ENCODE results near the gene FOLR3. TPM values are rescaled to one million over a fixed set of nuclear protein-coding genes. Genes with fewer than 3 reads are reported as not detected.

Gene FOLR3
- total RNA-seq, 1 experiment from 2014 or later, result not detected

DNA sequence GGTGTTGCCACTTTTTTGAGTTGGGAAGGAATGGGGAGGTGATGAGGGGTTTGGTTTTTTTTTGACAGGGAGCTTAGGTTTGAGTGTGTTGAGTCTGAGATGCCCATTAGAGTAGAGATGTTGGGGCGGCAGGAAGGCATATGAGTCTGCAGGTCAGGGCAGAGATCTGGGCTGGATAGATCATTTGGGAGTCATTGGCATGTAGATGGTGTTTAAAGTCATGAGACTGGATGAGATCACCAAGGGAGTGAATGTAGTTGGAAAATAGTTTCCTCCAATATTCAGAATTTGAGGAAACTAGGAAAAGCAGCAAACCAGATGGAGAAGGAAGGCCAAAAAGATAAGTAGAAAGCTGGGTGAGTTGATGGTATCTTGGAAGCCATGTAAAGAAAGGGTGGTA, 21.0 kb upstream of the FOLR3 start:
- intact Hi-C loops (cut with micrococcal nuclease), result loop anchor here (10.0 kb wide), 1 partner anchor 320 kb away; the partner anchor contains the start of gene CLPB
- no peaks in the 10 kb centered on the region for H3K9me2 ChIP-seq (ENCODE audit: insufficient read depth)
- H3K4me2 ChIP-seq (ENCODE audit: low read length), result no peak overlapping the region
- TF ChIP-seq POLR2AphosphoS5 (IDR thresholded peaks at IDR 0.05; ENCODE audit: low read depth, low read length) (no peak), MAX (IDR thresholded peaks at IDR 0.05) (no peak), CBX3 (IDR thresholded peaks at IDR 0.05; ENCODE audit: low read depth) (no peak), SIN3A (IDR thresholded peaks at IDR 0.05; ENCODE audit: low read depth) (no peak), CEBPB (IDR thresholded peaks at IDR 0.05; ENCODE audit: low read depth) (no peak)
- H2AFZ ChIP-seq (ENCODE audit: low read depth, low read length, poor library complexity, severe bottlenecking), result no peak overlapping the region
- H3K79me2 ChIP-seq (ENCODE audit: insufficient read depth, low read length), result no peaks in the 10 kb centered on the region
- no peak overlapping the region for H3K9ac ChIP-seq (ENCODE audit: low read length)
- H3K4me1 ChIP-seq (ENCODE audit: control insufficient read depth in 1 of 2, insufficient read depth in 2 of 2, low read length in 2 of 2), result peaks cover 4 to 20% of the 10 kb centered on the region in 2 experiments; a peak in 3 of 4 replicates
- ChIA-PET CTCF (no interaction called here), POLR2A (no interaction called here), RAD21 (ENCODE audit: low non-redundant PET in 1 of 2, low total read pairs in 2 of 2, uncharacterized antibody in 2 of 2, unreplicated experiment in 2 of 2) (no interaction called here)
- BruUV-seq (replicated peaks), result no TSS peak
- ATAC-seq (no peak), DNase-seq (ENCODE audit: low read depth, low spot score) (no peak)
- H3K27me3 ChIP-seq (ENCODE audit: insufficient read depth, low read length), result no peaks in the 10 kb centered on the region
- H3K4me3 ChIP-seq (replicated peaks in 1 of 2; ENCODE audit: low read depth in 1 of 2, low read length in 2 of 2), result no peak overlapping the region
- no peaks in the 10 kb centered on the region for H3K9me3 ChIP-seq (ENCODE audit: control insufficient read depth in 1 of 2, insufficient read depth in 1 of 2, low read depth in 1 of 2, low read length in 2 of 2)
- H4K20me1 ChIP-seq (ENCODE audit: insufficient read depth), result no peaks in the 10 kb centered on the region
- no peak overlapping the region for H3K27ac ChIP-seq (ENCODE audit: low read depth, low read length)
- no peaks in the 10 kb centered on the region for H3K36me3 ChIP-seq (ENCODE audit: control insufficient read depth in 1 of 2, insufficient read depth in 2 of 2, low read length in 2 of 2)

- no peaks in the 10 kb centered on the region for H3K36me3 ChIP-seq (ENCODE audit: control insufficient read depth in 1 of 2, insufficient read depth in 2 of 2, low read length in 2 of 2)
- H3K27ac ChIP-seq (ENCODE audit: low read depth, low read length), result no peak overlapping the region
- RAD21 ChIA-PET (ENCODE audit: low non-redundant PET in 1 of 2, low total read pairs in 2 of 2, uncharacterized antibody in 2 of 2, unreplicated experiment in 2 of 2), result no interaction called here
- H2AFZ ChIP-seq (ENCODE audit: low read depth, low read length, poor library complexity, severe bottlenecking), result no peak overlapping the region
- no TSS peak for BruUV-seq (replicated peaks)
- H3K4me2 ChIP-seq (ENCODE audit: low read length), result no peak overlapping the region
- H3K27me3 ChIP-seq (ENCODE audit: insufficient read depth, low read length), result no peaks in the 10 kb centered on the region
- no peaks in the 10 kb centered on the region for H4K20me1 ChIP-seq (ENCODE audit: insufficient read depth)
- DNase-seq (ENCODE audit: low read depth, low spot score) (no peak), ATAC-seq (no peak)
- no peaks in the 10 kb centered on the region for H3K9me3 ChIP-seq (ENCODE audit: control insufficient read depth in 1 of 2, insufficient read depth in 1 of 2, low read depth in 1 of 2, low read length in 2 of 2)
- intact Hi-C loops (cut with micrococcal nuclease), result loop anchor here (10.0 kb wide), 1 partner anchor 319 kb away; the partner anchor contains the start of gene CLPB
- H3K9me2 ChIP-seq (ENCODE audit: insufficient read depth), result no peaks in the 10 kb centered on the region
- H3K79me2 ChIP-seq (ENCODE audit: insufficient read depth, low read length), result no peaks in the 10 kb centered on the region
- CTCF ChIA-PET, result no interaction called here
- H3K4me1 ChIP-seq (ENCODE audit: control insufficient read depth in 1 of 2, insufficient read depth in 2 of 2, low read length in 2 of 2), result peaks cover 4 to 17% of the 10 kb centered on the region in 2 experiments; a peak in 3 of 4 replicates
- TF ChIP-seq POLR2AphosphoS5 (IDR thresholded peaks at IDR 0.05; ENCODE audit: low read depth, low read length), result no peak
- TF ChIP-seq ELF1 (IDR thresholded peaks at IDR 0.05; ENCODE audit: borderline replicate concordance, low read depth), result no peak
- no peak for TF ChIP-seq RAD21 (IDR thresholded peaks at IDR 0.05; ENCODE audit: low read depth)
- TF ChIP-seq SRF (IDR thresholded peaks at IDR 0.05; ENCODE audit: low read depth), result no peak
- no peak for TF ChIP-seq EZH2phosphoT487 (IDR thresholded peaks at IDR 0.05; ENCODE audit: borderline replicate concordance)
- TF ChIP-seq, protein P1, sequence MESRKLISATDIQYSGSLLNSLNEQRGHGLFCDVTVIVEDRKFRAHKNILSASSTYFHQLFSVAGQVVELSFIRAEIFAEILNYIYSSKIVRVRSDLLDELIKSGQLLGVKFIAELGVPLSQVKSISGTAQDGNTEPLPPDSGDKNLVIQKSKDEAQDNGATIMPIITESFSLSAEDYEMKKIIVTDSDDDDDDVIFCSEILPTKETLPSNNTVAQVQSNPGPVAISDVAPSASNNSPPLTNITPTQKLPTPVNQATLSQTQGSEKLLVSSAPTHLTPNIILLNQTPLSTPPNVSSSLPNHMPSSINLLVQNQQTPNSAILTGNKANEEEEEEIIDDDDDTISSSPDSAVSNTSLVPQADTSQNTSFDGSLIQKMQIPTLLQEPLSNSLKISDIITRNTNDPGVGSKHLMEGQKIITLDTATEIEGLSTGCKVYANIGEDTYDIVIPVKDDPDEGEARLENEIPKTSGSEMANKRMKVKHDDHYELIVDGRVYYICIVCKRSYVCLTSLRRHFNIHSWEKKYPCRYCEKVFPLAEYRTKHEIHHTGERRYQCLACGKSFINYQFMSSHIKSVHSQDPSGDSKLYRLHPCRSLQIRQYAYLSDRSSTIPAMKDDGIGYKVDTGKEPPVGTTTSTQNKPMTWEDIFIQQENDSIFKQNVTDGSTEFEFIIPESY (IDR thresholded peaks at IDR 0.05; ENCODE audit: extremely low read depth, insufficient replicate concordance, low read length), result no peak
- H3K4me3 ChIP-seq (replicated peaks in 1 of 2; ENCODE audit: low read depth in 1 of 2, low read length in 2 of 2), result no peak overlapping the region
- POLR2A ChIA-PET, result no interaction called here
- H3K9ac ChIP-seq (ENCODE audit: low read length), result no peak overlapping the region
Measured at GRCh38 chr11:72116019-72116755, 19.3 kb upstream of the FOLR3 start.

All from HCT116 (cell line).